HepG2 (cell line): ENCODE results near the gene USP10. TPM values are rescaled to one million over a fixed set of nuclear protein-coding genes. Genes with fewer than 3 reads are reported as not detected.
A peak's percentile ranks its signal among the peaks of the same experiment; 100 is the strongest.

Experiments
- CHCHD3 ChIP-seq: sonication (generic); formaldehyde crosslinking; IDR thresholded peaks from 2 replicates; pipeline ENCODE4 v1.8.0; 2022; ENCODE audit warnings: mild to moderate bottlenecking, missing genetic modification reagents, moderate library complexity
- GFI1 ChIP-seq: sonication (generic); formaldehyde crosslinking; IDR thresholded peaks from 2 replicates; pipeline ENCODE4 v1.5.0; 2020; ENCODE audit warnings: missing genetic modification reagents, mild to moderate bottlenecking, borderline replicate concordance
- HNF4A ChIP-seq: sonication (generic); formaldehyde crosslinking; IDR thresholded peaks from 2 replicates; pipeline ENCODE4 v1.4.0; 2020; ENCODE audit warnings: missing genetic modification reagents
- MYC ChIP-seq: sonication (generic); formaldehyde crosslinking; IDR thresholded peaks from 2 replicates; pipeline ENCODE4 v1.9.0; 2021; ENCODE audit warnings: missing genetic modification reagents, borderline replicate concordance
- POGK ChIP-seq: sonication (generic); formaldehyde crosslinking; conservative IDR thresholded peaks from 2 replicates; pipeline ENCODE4 v1.8.0; 2022; ENCODE audit warnings: mild to moderate bottlenecking, moderate library complexity, missing genetic modification reagents
- TEAD3 ChIP-seq: optimal IDR thresholded peaks from 2 replicates; pipeline ENCODE3; 2016; ENCODE audit warnings: borderline replicate concordance
- XRCC5 ChIP-seq: fragments of 200-400 bp; formaldehyde crosslinking; optimal IDR thresholded peaks from 2 replicates; pipeline ENCODE3; 2017; ENCODE audit warnings: mild to moderate bottlenecking, low read length
- ZNF572 ChIP-seq: sonication (generic); formaldehyde crosslinking; IDR thresholded peaks from 2 replicates; pipeline ENCODE4 v1.5.1; 2020; ENCODE audit warnings: mild to moderate bottlenecking, missing genetic modification reagents
- ZNF687 ChIP-seq: sonication (generic); formaldehyde crosslinking; IDR thresholded peaks from 2 replicates; pipeline ENCODE4 v1.5.1; 2020; ENCODE audit warnings: mild to moderate bottlenecking, missing genetic modification reagents, moderate library complexity
- ZNF724P ChIP-seq: sonication (generic); formaldehyde crosslinking; IDR thresholded peaks from 2 replicates; pipeline ENCODE4 v1.8.0; 2022; ENCODE audit warnings: missing genetic modification reagents, borderline replicate concordance
- polyA plus RNA-seq, 8 experiments: library from polyadenylated mRNA; depleted of rRNA in 3 of 8; stranded (reverse) in 7 of 8; unstranded in 1 of 8; fragments of >200 nt; fragmentation: Illumina TruSeq in 4 of 8; extraction: Trizol in 4 of 8; gene quantifications; 2 replicates each; pipeline versions ENCODE4 v1.2.1 to v1.2.3, GENCODE V29; 2011 to 2016; ENCODE audit warnings: low read depth in 4 of 8, missing spikeins in 1 of 8, mixed read lengths in 1 of 8; ENCODE audit not compliant: insufficient read depth in 1 of 8
- total RNA-seq, 5 experiments: library from RNA; depleted of rRNA; stranded (reverse); fragments of >200 nt; fragmentation: Illumina TruSeq; extraction: Trizol; gene quantifications; 2 replicates each; pipeline ENCODE4 v1.2.3, GENCODE V29; 2016; ENCODE audit warnings: low read depth in 1 of 5
- TF ChIP-seq, protein P1 (sequence below): sonication (generic); formaldehyde crosslinking; IDR thresholded peaks from 2 replicates; pipeline ENCODE4 v1.4.0; 2020; ENCODE audit warnings: missing genetic modification reagents, borderline replicate concordance
- TF ChIP-seq, protein P2 (sequence below): sonication (generic); formaldehyde crosslinking; IDR thresholded peaks from 2 replicates; pipeline ENCODE4 v1.8.1; 2023; ENCODE audit warnings: mild to moderate bottlenecking, moderate library complexity, missing genetic modification reagents
- TF ChIP-seq, protein P3 (sequence below): sonication (generic); formaldehyde crosslinking; IDR thresholded peaks from 2 replicates; pipeline ENCODE4 v1.4.0; 2020; ENCODE audit warnings: missing genetic modification reagents
- TF ChIP-seq, protein P4 (sequence below): IDR thresholded peaks from 2 replicates; pipeline ENCODE4 v1.6.1; 2018; ENCODE audit warnings: missing genetic modification reagents, mild to moderate bottlenecking, missing compliant biosample characterization

The USP10 gene
- total and polyA plus RNA-seq, 2 of the 13 experiments (the other 11 are each of a cell fraction or from before 2014, with no cell fraction given): 79.1 to 122 TPM

- TF ChIP-seq, protein P1, sequence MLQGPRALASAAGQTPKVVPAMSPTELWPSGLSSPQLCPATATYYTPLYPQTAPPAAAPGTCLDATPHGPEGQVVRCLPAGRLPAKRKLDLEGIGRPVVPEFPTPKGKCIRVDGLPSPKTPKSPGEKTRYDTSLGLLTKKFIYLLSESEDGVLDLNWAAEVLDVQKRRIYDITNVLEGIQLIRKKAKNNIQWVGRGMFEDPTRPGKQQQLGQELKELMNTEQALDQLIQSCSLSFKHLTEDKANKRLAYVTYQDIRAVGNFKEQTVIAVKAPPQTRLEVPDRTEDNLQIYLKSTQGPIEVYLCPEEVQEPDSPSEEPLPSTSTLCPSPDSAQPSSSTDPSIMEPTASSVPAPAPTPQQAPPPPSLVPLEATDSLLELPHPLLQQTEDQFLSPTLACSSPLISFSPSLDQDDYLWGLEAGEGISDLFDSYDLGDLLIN: no peak
- TF ChIP-seq, protein P2, sequence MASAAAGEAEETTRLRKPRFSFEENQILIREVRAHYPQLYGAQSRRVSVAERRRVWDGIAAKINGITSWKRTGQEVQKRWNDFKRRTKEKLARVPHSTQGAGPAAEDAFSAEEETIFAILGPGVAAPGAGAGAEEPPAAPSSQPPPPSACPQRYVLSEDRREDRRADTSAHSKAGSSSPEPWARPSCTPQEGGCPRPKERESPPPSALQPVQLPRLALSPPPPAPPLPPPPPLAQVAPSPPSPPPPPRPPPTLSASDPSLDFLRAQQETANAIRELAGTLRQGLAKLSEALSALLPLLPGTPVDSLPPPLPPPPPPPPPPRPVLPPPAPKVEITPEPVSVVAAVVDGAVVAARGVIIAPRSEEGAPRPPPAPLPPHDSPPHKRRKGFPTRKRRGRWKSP: peak; percentile 18; the same call in 1 of the 2 replicates
- TF ChIP-seq ZNF572 (CRISPR knock-in tag): 0 out of 2 replicates have a peak, but pooled peaks have one; percentile 45
- peak; percentile 82 for TF ChIP-seq XRCC5
- TF ChIP-seq CHCHD3 (CRISPR knock-in tag): no peak
- TF ChIP-seq HNF4A (CRISPR knock-in tag): 0 out of 2 replicates have a peak, but pooled peaks have one; percentile 12
- TF ChIP-seq ZNF724P (CRISPR knock-in tag): no peak
- peak; percentile 43 for TF ChIP-seq ZNF687
- TF ChIP-seq, protein P3, sequence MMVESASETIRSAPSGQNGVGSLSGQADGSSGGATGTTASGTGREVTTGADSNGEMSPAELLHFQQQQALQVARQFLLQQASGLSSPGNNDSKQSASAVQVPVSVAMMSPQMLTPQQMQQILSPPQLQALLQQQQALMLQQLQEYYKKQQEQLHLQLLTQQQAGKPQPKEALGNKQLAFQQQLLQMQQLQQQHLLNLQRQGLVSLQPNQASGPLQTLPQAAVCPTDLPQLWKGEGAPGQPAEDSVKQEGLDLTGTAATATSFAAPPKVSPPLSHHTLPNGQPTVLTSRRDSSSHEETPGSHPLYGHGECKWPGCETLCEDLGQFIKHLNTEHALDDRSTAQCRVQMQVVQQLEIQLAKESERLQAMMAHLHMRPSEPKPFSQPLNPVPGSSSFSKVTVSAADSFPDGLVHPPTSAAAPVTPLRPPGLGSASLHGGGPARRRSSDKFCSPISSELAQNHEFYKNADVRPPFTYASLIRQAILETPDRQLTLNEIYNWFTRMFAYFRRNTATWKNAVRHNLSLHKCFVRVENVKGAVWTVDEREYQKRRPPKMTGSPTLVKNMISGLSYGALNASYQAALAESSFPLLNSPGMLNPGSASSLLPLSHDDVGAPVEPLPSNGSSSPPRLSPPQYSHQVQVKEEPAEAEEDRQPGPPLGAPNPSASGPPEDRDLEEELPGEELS (CRISPR knock-in tag): peak; percentile 35; the same call in 1 of the 2 replicates
- TF ChIP-seq GFI1: 0 out of 2 replicates have a peak, but pooled peaks have one; percentile 16
- no peak for TF ChIP-seq MYC (CRISPR knock-in tag)
- TF ChIP-seq, protein P4, sequence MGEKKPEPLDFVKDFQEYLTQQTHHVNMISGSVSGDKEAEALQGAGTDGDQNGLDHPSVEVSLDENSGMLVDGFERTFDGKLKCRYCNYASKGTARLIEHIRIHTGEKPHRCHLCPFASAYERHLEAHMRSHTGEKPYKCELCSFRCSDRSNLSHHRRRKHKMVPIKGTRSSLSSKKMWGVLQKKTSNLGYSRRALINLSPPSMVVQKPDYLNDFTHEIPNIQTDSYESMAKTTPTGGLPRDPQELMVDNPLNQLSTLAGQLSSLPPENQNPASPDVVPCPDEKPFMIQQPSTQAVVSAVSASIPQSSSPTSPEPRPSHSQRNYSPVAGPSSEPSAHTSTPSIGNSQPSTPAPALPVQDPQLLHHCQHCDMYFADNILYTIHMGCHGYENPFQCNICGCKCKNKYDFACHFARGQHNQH: 0 out of 2 replicates have a peak, but pooled peaks have one; percentile 25
- 0 out of 2 replicates have a peak, but pooled peaks have one; percentile 36 for TF ChIP-seq POGK
- TF ChIP-seq TEAD3 (CRISPR knock-in tag): peak; percentile 48
Measured at GRCh38 chr16:84672276-84673202, 27.3 kb upstream of the USP10 start (continued).
